ENCODE data around the gene ZNF532.

GRCh38 chr18:58955001-58955400 lies 90.3 kb downstream of the ZNF532 start:
- TF ChIP-seq ZNF565 (CRISPR knock-in tag; conservative IDR thresholded peaks at IDR 0.05; ENCODE audit: low read depth) (no peak), PATZ1 (CRISPR knock-in tag; IDR thresholded peaks at IDR 0.05; ENCODE audit: borderline replicate concordance) (no peak)

All from SK-N-SH treated with all-trans-retinoic acid at 6 μM for 48 hours (cell line).